Heart right ventricle (tissue), 16 donors: ENCODE results near the gene PACS2. TPM values are rescaled to one million over a fixed set of nuclear protein-coding genes. Genes with fewer than 3 reads are reported as not detected.
A peak's percentile ranks its signal among the peaks of the same experiment; 100 is the strongest.

Experiments used
- ATAC-seq, 8 donors: fragments of 200-7000 bp; cut with Tn5 transposase; one replicate each; pipeline ENCODE4 v1.9.1; 2020; ENCODE audit warnings: mild to moderate bottlenecking in 8 of 8, moderate library complexity in 8 of 8, moderate number of reproducible peaks in 1 of 8
- DNase-seq, 2 donors: peaks; one replicate each; pipeline ENCODE4 v3.0.0-alpha.2; 2020
- H3K27ac ChIP-seq, 10 donors: fragments of 200-600 bp; sonication (generic) in 2 of 10; one replicate each; pipeline versions ENCODE4 v1.5.0 to v1.8.0; 2020 to 2022; ENCODE audit warnings: mild to moderate bottlenecking in 3 of 10
- H3K27me3 ChIP-seq, 7 donors: fragments of 200-600 bp; one replicate each; pipeline ENCODE4 v1.8.0; 2021 to 2022; ENCODE audit warnings: mild to moderate bottlenecking in 2 of 7
- H3K36me3 ChIP-seq, 9 donors: fragments of 200-600 bp; sonication (generic) in 1 of 9; one replicate each; pipeline versions ENCODE4 v1.5.0 to v1.8.0; 2020 to 2022; ENCODE audit warnings: mild to moderate bottlenecking in 2 of 9
- H3K4me1 ChIP-seq, 9 donors: fragments of 200-600 bp; sonication (generic) in 1 of 9; one replicate each; pipeline versions ENCODE4 v1.5.0 to v1.8.0; 2020 to 2022; ENCODE audit warnings: mild to moderate bottlenecking in 4 of 9
- H3K4me3 ChIP-seq, 10 donors: fragments of 200-600 bp; sonication (generic) in 2 of 10; one replicate each; pipeline versions ENCODE4 v1.5.0 to v1.8.0; 2020 to 2022; ENCODE audit warnings: mild to moderate bottlenecking in 7 of 10, moderate library complexity in 2 of 10
- H3K9me3 ChIP-seq, 11 donors: fragments of 200-600 bp in 10 of 11; sonication (generic) in 2 of 11; one replicate each; pipeline versions ENCODE4 v1.5.0 to v1.8.0; 2013 to 2022; ENCODE audit warnings: mild to moderate bottlenecking in 2 of 11, control low read depth in 1 of 11, moderate library complexity in 1 of 11
- CTCF ChIP-seq, 9 donors: fragments of 200-600 bp; sonication (generic) in 2 of 9; IDR thresholded peaks; one replicate each; pipeline versions ENCODE4 v1.5.0 to v1.8.0; 2021 to 2022; ENCODE audit warnings: antibody characterized with exemption in 9 of 9, mild to moderate bottlenecking in 5 of 9, moderate library complexity in 1 of 9
- WGBS, 2 donors: extraction: QIAGEN DNeasy Blood & Tissue Kit; methylation state at CpG; one replicate each; pipeline ENCODE4 v1.1.7; 2013; ENCODE audit warnings: inconsistent platforms in 1 of 2; 5-methylcytosine and 5-hydroxymethylcytosine counted together
- intact Hi-C, 10 donors: fragments of 100-400 bp; cut with DNase I; formaldehyde crosslinking; loops; one replicate each; pipeline versions ENCODE4 v1.11.1 to v1.14.2; 2022
- polyA plus RNA-seq, 2 donors: library from polyadenylated mRNA; stranded (reverse); fragments of 200-250 nt; gene quantifications; one replicate each; pipeline ENCODE4 v1.2.3, GENCODE V29; 2013
- total RNA-seq, 10 donors: library from RNA; stranded (reverse); fragmentation: NEBNext Ultra II Directional in 3 of 10; extraction: Animal tissue kit (Norgen Biotek cat#: 25700) in 3 of 10; gene quantifications; one replicate each; pipeline versions ENCODE4 v1.2.1 to v1.2.4, GENCODE V29; 2021 to 2023
- donor health status: Arrhythmogenic right ventricular cardiomyopathy.
- donor health status: ischemic (EF 13 %, LVEDD 7.1; RV severe dilation, severe dysfunction).
- donor health status: healthy with polysubstance abuse.
- donor health status: DM: no; HTN: yes; CAD: no.
- donor health status: DM: no; HTN: no; CAD: no.
- donor health status: ischemic (EF 25% LVEDD 6.9; RV normal size, moderate dysfunction).
- donor health status: ischemic (EF 25% LVEDD 5.7; RV mildly dilated, moderate dysfunction).
- donor health status: healthy.
- donor health status: DM: yes; HTN: yes; CAD: no.
- donor health status: Ischemic cardiomyopathy.
- donor health status: ischemic (EF 35%, LVEDD 5.7; RV mildly dilated, moderate dysfunction).
- donor health status: nonischemic (EF 11% LVEDD 7.7; RV severe dilation, severe dysfunction).
- donor health status: DM: yes; HTN: yes; CAD: no.
- donor health status: PGD.
- donor health status: ischemic (EF 29% LVEDD 5.4; RV normal size, mild dysfunction).
- donor health status: nonischemic (EF 23%, LVEDD 6.1; RV moderate dilation, normal function).

Gene PACS2
- total and polyA plus RNA-seq, 12 donors: 41.8 to 123 (median 54.6) TPM

DNA sequence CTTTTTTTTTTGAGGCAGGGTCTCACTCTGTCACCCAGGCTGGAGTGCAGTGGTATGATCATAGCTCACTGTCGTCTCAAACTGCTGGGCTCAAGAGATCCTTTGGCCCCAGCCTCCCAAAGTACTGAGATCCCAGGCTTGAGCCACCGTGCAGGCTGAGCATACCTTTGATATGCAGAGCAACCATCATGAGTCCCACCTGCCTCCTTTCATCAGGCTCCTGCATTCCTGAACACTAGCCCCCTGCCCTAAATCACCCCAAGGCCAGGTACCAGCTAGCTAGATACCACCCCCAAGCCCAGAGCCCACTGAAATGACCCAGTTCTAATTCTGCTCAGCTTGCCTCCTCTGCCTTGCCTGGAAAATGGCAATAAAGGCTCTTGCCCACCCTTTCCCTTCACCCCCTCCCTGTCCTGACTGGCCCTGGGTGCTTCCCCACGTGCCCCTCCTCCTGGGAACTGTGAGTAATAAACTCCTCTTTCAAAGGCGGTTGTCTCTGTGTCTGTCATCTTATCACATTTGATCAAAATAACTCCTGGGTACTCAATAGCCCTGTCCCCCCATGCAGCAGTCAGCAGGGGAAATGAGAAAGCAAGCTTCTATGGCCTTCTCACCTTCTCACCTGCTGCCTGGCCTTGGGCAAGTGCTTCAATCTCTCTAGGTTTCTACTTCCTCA is 7.4 kb upstream of the PACS2 start:
- Histone ChIP-seq H3K36me3 (no peaks in the 10 kb centered on the region), H3K4me3 (no peak overlapping the region), H3K4me1 (peaks cover 0 to 5% (median 0%) of the 10 kb centered on the region in 9 donors), H3K9me3 (no peaks in the 10 kb centered on the region), H3K27me3 (no peaks in the 10 kb centered on the region), H3K27ac (no peak overlapping the region)
- intact Hi-C loops: no loop called here
- 81 to 84% methylated on average over 4 of the region's 4 CpGs for WGBS, 2 donors
- no peak for DNase-seq
- TF ChIP-seq CTCF (IDR thresholded peaks at IDR 0.05): no peak
- no peak for ATAC-seq

- Histone ChIP-seq H3K4me3 (no peak overlapping the region), H3K4me1 (peaks cover 3 to 12% (median 9%) of the 10 kb centered on the region in 9 donors), H3K36me3 (no peaks in the 10 kb centered on the region), H3K27ac (no peak overlapping the region), H3K9me3 (no peaks in the 10 kb centered on the region), H3K27me3 (no peaks in the 10 kb centered on the region)
- 95% methylated on average over 8 of the region's 8 CpGs for WGBS, 2 donors
- ATAC-seq (no peak), DNase-seq (no peak)
- no peak for TF ChIP-seq CTCF (IDR thresholded peaks at IDR 0.05)
- intact Hi-C loops: no loop called here
Observed at GRCh38 chr14:105309371-105309770, 5.2 kb upstream of the PACS2 start.

- no peak for DNase-seq
- ATAC-seq: no peak
- Histone ChIP-seq H3K36me3 (no peaks in the 10 kb centered on the region), H3K27me3 (no peaks in the 10 kb centered on the region), H3K4me3 (no peak overlapping the region), H3K9me3 (no peaks in the 10 kb centered on the region), H3K4me1 (peaks cover 9 to 28% (median 25%) of the 10 kb centered on the region in 9 donors), H3K27ac (no peak overlapping the region)
- TF ChIP-seq CTCF (IDR thresholded peaks at IDR 0.05): no peak
- intact Hi-C loops: no loop called here
- 77 to 84% methylated on average over 12 of the region's 12 CpGs for WGBS, 2 donors
Observed at GRCh38 chr14:105311838-105312237, 2.7 kb upstream of the PACS2 start.

DNA sequence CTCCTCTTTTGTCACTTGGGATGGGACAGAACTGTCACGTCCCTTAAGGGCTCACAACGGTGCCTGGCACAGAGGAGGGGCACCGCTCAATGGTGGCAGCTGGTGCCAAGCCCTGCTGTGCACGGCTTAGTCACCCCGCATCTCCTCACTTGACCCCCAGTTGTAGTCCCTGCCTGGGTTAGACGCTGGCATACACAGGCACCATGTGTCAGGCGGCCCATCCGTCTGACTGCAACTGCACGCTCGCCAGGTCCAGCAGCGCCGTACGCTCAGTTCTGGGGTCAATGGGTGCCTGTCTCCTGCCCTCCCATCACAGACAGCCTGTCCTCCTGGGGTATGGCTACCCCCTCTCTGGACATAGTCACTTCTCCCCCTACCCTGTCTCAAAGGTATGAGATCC is 1.6 kb upstream of the PACS2 start:
- no peak for TF ChIP-seq CTCF (IDR thresholded peaks at IDR 0.05)
- 91 to 93% methylated on average over 13 of the region's 13 CpGs for WGBS, 2 donors
- Histone ChIP-seq H3K4me3 (no peak overlapping the region), H3K27ac (peak overlapping the region in 6 of 10 donors; percentile 85 to 96 (median 94)), H3K4me1 (peaks cover 9 to 40% (median 35%) of the 10 kb centered on the region in 9 donors), H3K9me3 (no peaks in the 10 kb centered on the region), H3K27me3 (no peaks in the 10 kb centered on the region), H3K36me3 (no peaks in the 10 kb centered on the region)
- intact Hi-C loops: no loop called here
- no peak for DNase-seq
- ATAC-seq: peak in 1 of 8 donors; percentile 1
